LNCAP (cell line): ENCODE measurements around the gene DNAH7.

ENCODE experiments used
- TF ChIP-seq, protein P1 (sequence below): fragments of 450-650 bp; IDR thresholded peaks from 2 replicates; pipeline ENCODE4 v1.5.1; 2017; ENCODE audit warnings: mild to moderate bottlenecking

The DNAH7 gene

DNA sequence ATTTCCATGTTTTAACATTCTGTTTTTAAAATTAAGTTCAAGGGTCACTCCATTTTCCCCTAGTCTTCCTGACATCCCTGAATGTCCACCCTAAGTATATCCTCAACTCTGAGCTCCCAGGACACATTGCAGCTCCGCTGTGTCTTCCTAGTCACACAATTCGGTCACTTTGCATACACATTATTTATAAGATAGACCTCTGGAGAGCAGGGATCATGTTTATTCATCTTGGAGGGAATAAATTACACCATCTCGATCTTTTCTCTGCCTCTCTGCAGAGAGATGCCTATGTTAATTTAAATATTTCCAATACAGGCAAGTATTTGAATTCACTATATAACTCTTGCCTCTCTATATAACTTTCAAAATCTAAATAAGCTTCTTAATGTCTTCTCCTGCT, 245.4 kb downstream of the DNAH7 start:
- TF ChIP-seq, protein P1, sequence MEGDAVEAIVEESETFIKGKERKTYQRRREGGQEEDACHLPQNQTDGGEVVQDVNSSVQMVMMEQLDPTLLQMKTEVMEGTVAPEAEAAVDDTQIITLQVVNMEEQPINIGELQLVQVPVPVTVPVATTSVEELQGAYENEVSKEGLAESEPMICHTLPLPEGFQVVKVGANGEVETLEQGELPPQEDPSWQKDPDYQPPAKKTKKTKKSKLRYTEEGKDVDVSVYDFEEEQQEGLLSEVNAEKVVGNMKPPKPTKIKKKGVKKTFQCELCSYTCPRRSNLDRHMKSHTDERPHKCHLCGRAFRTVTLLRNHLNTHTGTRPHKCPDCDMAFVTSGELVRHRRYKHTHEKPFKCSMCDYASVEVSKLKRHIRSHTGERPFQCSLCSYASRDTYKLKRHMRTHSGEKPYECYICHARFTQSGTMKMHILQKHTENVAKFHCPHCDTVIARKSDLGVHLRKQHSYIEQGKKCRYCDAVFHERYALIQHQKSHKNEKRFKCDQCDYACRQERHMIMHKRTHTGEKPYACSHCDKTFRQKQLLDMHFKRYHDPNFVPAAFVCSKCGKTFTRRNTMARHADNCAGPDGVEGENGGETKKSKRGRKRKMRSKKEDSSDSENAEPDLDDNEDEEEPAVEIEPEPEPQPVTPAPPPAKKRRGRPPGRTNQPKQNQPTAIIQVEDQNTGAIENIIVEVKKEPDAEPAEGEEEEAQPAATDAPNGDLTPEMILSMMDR: no peak

DNA sequence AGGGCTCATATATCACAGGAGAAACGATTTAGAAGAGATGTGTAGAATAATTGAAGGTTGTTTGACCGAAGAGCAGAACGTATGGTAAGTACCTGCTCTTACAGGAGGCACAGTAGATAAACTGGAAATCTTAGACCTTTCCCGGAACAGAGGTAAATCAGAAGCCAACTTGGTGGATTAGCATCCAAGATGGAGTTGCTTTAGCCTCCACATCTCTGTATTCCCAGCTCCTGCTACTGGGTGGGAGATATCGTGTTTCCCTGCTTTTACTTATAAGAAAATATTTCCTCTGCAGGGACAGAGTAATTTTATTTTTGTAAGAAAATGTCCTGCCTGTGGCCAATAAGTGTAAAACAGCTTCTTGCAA, 247.1 kb downstream of the DNAH7 start:
- TF ChIP-seq, protein P1: no peak

DNA sequence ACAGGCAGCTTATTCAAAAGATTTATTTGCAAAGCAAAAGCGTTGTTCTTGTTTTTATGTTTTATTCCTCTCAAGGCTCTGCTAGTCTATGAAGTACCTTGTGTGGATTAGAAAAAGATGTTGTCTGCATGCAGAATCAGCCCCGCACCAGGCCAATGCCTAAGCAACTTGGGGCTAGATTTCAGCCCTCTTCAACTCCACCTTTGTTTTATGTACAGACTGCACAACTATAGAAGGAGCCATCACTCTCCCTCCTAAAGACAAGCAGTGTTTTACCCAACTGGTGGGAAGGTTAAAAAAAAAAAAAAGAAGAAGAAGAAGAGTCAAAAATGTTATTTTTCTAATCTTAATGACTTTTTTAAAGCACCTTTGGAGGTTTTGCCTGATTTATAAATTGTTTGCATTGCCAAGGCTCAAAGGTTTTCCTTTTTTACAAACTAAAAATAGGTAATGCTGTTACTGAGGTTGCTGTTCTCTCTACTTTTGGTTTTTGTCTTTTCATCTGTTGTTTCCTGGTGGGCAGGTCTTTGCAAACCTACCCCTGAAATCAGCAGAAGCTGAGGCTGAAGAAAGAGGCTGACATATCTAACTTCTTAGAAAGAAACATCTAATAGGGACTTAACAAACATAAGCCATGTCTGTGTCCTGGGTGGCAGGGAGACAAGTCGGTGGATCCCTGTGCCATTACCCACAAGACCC, 247.6 kb downstream of the DNAH7 start:
- TF ChIP-seq, protein P1: no peak

DNA sequence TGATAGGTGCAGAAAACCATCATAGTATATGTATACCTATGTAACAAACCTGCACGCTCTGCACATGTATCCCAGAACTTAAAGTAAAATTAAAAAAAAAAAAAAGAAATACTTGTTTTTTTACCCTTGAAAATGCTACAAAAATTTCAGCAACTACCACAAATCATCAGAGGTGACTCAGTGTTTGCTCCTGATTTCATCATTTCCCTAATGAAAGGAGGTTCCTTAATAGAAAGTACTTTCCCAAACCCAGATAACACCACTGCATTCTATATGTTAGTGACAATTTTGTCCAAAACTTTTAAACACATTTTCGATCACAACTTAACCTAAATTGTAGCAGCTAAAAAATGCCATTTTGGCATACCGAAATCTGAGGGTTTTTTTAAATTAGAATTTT, 248.3 kb downstream of the DNAH7 start:
- TF ChIP-seq, protein P1: no peak

DNA sequence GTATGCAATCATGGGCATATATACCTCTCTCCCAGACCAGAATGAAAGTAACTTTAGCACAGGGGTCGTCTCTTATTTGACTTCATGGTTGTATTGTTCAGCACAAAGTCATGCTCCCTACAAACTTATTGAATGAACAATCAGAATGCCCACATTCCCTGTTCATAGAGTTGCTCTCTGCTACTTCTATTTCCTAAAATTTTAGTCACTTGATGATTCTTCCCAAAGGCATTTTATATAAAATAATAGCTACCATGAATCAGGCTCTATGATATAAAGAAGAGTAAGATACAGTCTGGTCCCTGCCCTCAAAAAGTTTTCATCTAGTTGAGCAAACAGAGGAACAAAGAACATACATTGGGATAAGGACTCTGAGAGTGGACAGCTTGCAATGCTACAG, 249.4 kb downstream of the DNAH7 start:
- TF ChIP-seq, protein P1: no peak

DNA sequence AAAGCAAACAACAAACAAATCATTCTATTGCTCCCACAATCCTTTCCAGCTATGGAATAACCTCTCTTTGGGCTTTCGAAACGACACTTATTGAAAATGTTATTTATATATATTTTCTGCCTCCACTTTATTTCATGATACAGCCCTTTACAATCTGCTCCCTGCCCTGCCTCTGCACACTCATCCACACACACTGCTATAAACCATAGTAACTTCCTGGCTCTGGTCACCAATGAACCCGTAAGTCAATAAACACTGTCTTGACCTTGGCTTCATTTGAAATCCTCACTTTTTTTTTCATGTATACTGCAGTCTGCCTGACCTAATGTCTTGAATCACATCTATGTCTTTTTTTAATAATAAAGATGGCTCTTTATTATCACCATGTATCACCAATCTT, 250.1 kb downstream of the DNAH7 start:
- TF ChIP-seq, protein P1: no peak

DNA sequence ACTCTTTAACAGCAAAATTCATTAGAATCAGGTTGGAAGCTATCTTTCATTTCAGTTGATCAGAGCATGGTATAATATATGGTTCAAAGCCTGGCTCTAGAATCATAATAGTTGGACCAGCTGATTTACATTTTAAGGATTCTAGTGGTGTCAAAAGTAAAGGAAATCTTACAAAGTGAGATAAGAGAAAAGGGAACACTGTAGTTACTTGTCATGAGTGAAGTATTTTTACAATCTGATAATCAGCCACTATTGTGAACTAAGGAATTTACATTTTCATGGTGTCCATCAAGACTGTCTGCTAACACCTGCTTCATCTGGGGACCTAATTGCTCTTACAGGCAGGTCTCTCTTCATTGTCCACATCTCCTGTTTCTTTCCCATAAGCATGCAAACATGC, 250.5 kb downstream of the DNAH7 start:
- TF ChIP-seq, protein P1: no peak

DNA sequence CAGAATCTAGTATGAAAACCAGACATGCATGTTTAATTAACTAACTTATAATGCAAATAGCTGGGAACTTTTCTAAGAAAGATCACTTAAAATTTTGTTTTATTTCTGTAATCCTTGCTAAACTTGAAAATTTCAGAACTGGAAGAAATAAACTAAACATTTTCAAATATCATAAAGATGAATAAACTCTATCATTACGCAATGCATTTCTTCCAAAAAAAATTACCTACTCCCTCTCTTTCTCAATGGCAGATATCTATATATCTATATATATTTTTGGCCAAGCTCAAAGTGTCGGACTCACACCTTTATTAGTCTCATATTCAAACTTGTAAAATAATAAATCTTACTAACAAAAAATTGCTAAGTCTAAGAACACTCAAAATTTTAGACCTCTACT, 253.6 kb downstream of the DNAH7 start:
- TF ChIP-seq, protein P1: no peak
